ENCODE measurements around the gene EIF4G3. TPM values are rescaled to one million over a fixed set of nuclear protein-coding genes. Genes with fewer than 3 reads are reported as not detected.
A peak's percentile ranks its signal among the peaks of the same experiment; 100 is the strongest.
"Not testable (repeated sequence)": the region's sequence is repeated elsewhere in the genome, so short reads cannot be mapped to it uniquely, and the experiment has no call there.

Gene EIF4G3
- total and polyA plus RNA-seq, 2 donors (not counting 3 experiments of a cell fraction or from before 2014, with no cell fraction given), result 40.7 to 78.5 TPM

- TF ChIP-seq MAX (IDR thresholded peaks at IDR 0.05; ENCODE audit: insufficient read depth, insufficient read length), result no peak
- TF ChIP-seq JUN (IDR thresholded peaks at IDR 0.05; ENCODE audit: borderline replicate concordance, insufficient read depth, insufficient read length, low read depth), result no peak
- no peak for TF ChIP-seq MYC (IDR thresholded peaks at IDR 0.05; ENCODE audit: low read depth, low read length)
- TF ChIP-seq POLR2A (IDR thresholded peaks at IDR 0.05; ENCODE audit: low read depth, low read length), result no peak
- TF ChIP-seq POLR2AphosphoS5 (IDR thresholded peaks at IDR 0.05; ENCODE audit: insufficient read depth, low read depth, low read length), result no peak
- peak; percentile 50 for DNase-seq (ENCODE audit: low read depth, low spot score)
- BruUV-seq (replicated peaks), result no TSS peak
- H3K9me1 ChIP-seq (replicated peaks; ENCODE audit: control insufficient read depth, extremely low read depth, insufficient read depth, low read length), result no peaks in the 10 kb centered on the region
- intact Hi-C loops (cut with micrococcal nuclease), result no loop called here
- H3K36me3 ChIP-seq (ENCODE audit: control insufficient read depth in 2 of 2, extremely low read depth in 1 of 2, insufficient read depth in 2 of 2, low read length in 2 of 2), result peaks cover 0 to 3% of the 10 kb centered on the region in 2 experiments
- dilution Hi-C loops (cut with MboI; ENCODE audit: extremely low pct_ligation_motif_present, low sequenced_read_pairs), result no loop called here
- H3K4me1 ChIP-seq (ENCODE audit: control insufficient read depth, extremely low read depth, insufficient read depth, low read length), result no peaks in the 10 kb centered on the region
- FAIRE-seq, result peak; percentile 21
- no peak overlapping the region for H3K4me2 ChIP-seq (ENCODE audit: insufficient read depth, low read length)
- ChIA-PET CTCF (interaction anchor here (1.3 to 3.2 kb wide), 2 partner anchors 13 to 208 kb away, joined by 5 to 10 read pairs; no protein-coding TSS in a partner anchor), POLR2A (no interaction called here)
- no peak overlapping the region for H3K27ac ChIP-seq (ENCODE audit: insufficient read depth, low read depth, low read length)
- H3K9ac ChIP-seq (replicated peaks; ENCODE audit: extremely low read depth, insufficient read depth, low read length), result no peak overlapping the region
- H3K79me2 ChIP-seq (ENCODE audit: control insufficient read depth, insufficient read depth, low read length), result peaks cover 48% of the 10 kb centered on the region
- H2AFZ ChIP-seq (ENCODE audit: low read depth, low read length), result no peak overlapping the region
- no peak overlapping the region for H3K4me3 ChIP-seq (replicated peaks in 1 of 3; ENCODE audit: insufficient read depth in 1 of 3, low read depth in 1 of 3, low read length in 3 of 3)
- H3K27me3 ChIP-seq (ENCODE audit: control insufficient read depth in 2 of 2, insufficient read depth in 2 of 2, low read length in 2 of 2), result no peaks in the 10 kb centered on the region
- no peaks in the 10 kb centered on the region for H4K20me1 ChIP-seq (replicated peaks; ENCODE audit: control insufficient read depth, extremely low read depth, insufficient read depth, low read length)
- H3K9me3 ChIP-seq (replicated peaks; ENCODE audit: control insufficient read depth, insufficient read depth, low read length), result no peaks in the 10 kb centered on the region
These were observed 37.1 kb downstream of the EIF4G3 start for GRCh38 chr1:21139601-21140000.

DNA sequence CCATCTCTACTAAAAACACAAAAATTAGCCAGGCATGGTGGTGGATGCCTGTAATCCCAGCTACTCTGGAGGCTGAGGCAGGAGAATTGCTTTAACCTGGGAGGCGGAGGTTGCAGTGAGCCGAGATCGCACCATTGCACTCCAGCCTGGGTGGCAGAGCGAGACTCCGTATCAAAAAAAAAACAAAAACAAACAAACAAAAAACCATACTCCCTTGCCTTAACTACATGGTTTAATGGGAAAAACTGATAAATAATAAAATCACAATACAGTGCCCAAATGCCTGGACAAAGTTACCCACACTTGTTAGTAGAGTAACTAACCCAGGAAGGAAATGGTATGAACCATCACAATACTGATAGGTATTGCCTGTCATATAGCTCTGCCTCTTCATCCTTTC is 40.4 kb downstream of the EIF4G3 start:
- POLR2A ChIA-PET, result interaction anchor here (1.1 kb wide), 1 partner anchor 137 kb away, joined by 3 read pairs; no protein-coding TSS in a partner anchor
- FAIRE-seq; H3K4me3 ChIP-seq (replicated peaks in 1 of 3; ENCODE audit: insufficient read depth in 1 of 3, low read depth in 1 of 3, low read length in 3 of 3); dilution Hi-C loops (cut with MboI; ENCODE audit: extremely low pct_ligation_motif_present, low sequenced_read_pairs); intact Hi-C loops (cut with micrococcal nuclease); H3K4me1 ChIP-seq (ENCODE audit: control insufficient read depth, extremely low read depth, insufficient read depth, low read length); BruUV-seq (replicated peaks); H3K9ac ChIP-seq (replicated peaks; ENCODE audit: extremely low read depth, insufficient read depth, low read length); H3K36me3 ChIP-seq (ENCODE audit: control insufficient read depth in 2 of 2, extremely low read depth in 1 of 2, insufficient read depth in 2 of 2, low read length in 2 of 2); DNase-seq (ENCODE audit: low read depth, low spot score); H3K4me2 ChIP-seq (ENCODE audit: insufficient read depth, low read length); H2AFZ ChIP-seq (ENCODE audit: low read depth, low read length); H3K27ac ChIP-seq (ENCODE audit: insufficient read depth, low read depth, low read length); CTCF ChIA-PET; H3K9me1 ChIP-seq (replicated peaks; ENCODE audit: control insufficient read depth, extremely low read depth, insufficient read depth, low read length); H3K27me3 ChIP-seq (ENCODE audit: control insufficient read depth in 2 of 2, insufficient read depth in 2 of 2, low read length in 2 of 2); H4K20me1 ChIP-seq (replicated peaks; ENCODE audit: control insufficient read depth, extremely low read depth, insufficient read depth, low read length); H3K9me3 ChIP-seq (replicated peaks; ENCODE audit: control insufficient read depth, insufficient read depth, low read length): not testable (repeated sequence)
- peaks cover 43% of the 10 kb centered on the region for H3K79me2 ChIP-seq (ENCODE audit: control insufficient read depth, insufficient read depth, low read length)

All from endothelial cell of umbilical vein (primary cell).